Naive thymus-derived CD4-positive, alpha-beta T cell (primary cell): Measurements from ENCODE around the gene NUP98. TPM values are rescaled to one million over a fixed set of nuclear protein-coding genes. Genes with fewer than 3 reads are reported as not detected.

ENCODE experiments used
- ATAC-seq: fragments of 150-1000 bp; cut with Tn5 transposase; 2 replicates; pipeline ENCODE4 v1.10.0; 2021; ENCODE audit warnings: mild to moderate bottlenecking, moderate library complexity
- CTCF ChIA-PET: fragments of 350-600 bp; sonication (Branson Sonifier 250); formaldehyde crosslinking; loops from one replicate; lab custom pipeline; 2021; ENCODE audit warnings: antibody characterized with exemption; lab: Charles Lee
- POLR2A ChIA-PET: fragments of 350-600 bp; sonication (Branson Sonifier 250); formaldehyde crosslinking; loops from one replicate; lab custom pipeline; 2021; ENCODE audit warnings: antibody characterized with exemption, inconsistent platforms; lab: Charles Lee
- DNase-seq, 9 donors: peaks; one replicate each; pipeline versions ENCODE4 v3.0.0 to v3.0.0-alpha.2; 2020 to 2022; ENCODE audit warnings: mixed read lengths in 1 of 9
- H3K27ac ChIP-seq: one replicate; pipeline ENCODE4 v1.7.0; 2013; ENCODE audit warnings: mild to moderate bottlenecking, low read depth, low read length, moderate library complexity
- H3K27me3 ChIP-seq, 2 donors: one replicate each; pipeline ENCODE4 v1.7.0; 2013; ENCODE audit warnings: low read length in 2 of 2, mild to moderate bottlenecking in 2 of 2, moderate library complexity in 2 of 2; ENCODE audit not compliant: control insufficient read depth in 2 of 2, insufficient read depth in 2 of 2
- H3K36me3 ChIP-seq, 3 experiments: 1 replicate in 2 of 3; 2 replicates in 1 of 3; pipeline ENCODE4 v1.7.0; 2013; ENCODE audit warnings: low read length in 3 of 3, mild to moderate bottlenecking in 3 of 3, moderate library complexity in 1 of 3; ENCODE audit not compliant: insufficient read depth in 3 of 3, control insufficient read depth in 2 of 3
- H3K4me1 ChIP-seq, 2 donors: one replicate each; pipeline ENCODE4 v1.7.0; 2013; ENCODE audit warnings: low read length in 2 of 2, mild to moderate bottlenecking in 2 of 2, moderate library complexity in 1 of 2; ENCODE audit not compliant: control insufficient read depth in 2 of 2, insufficient read depth in 2 of 2
- H3K4me3 ChIP-seq: 2 replicates; pipeline ENCODE4 v1.7.0; 2013; ENCODE audit warnings: mild to moderate bottlenecking, low read length
- H3K9me3 ChIP-seq, 3 experiments: 1 replicate in 2 of 3; 2 replicates in 1 of 3; pipeline ENCODE4 v1.7.0; 2013; ENCODE audit warnings: low read length in 3 of 3; ENCODE audit not compliant: control insufficient read depth in 2 of 3
- H3K27ac Mint-ChIP-seq, 9 donors: one replicate each; pipeline ENCODE4 v1.8.0; 2020 to 2022; ENCODE audit warnings: mixed read lengths in 9 of 9, mild to moderate bottlenecking in 8 of 9, moderate library complexity in 5 of 9, inconsistent platforms in 2 of 9
- H3K27me3 Mint-ChIP-seq, 5 donors: one replicate each; pipeline ENCODE4 v1.8.0; 2021 to 2022; ENCODE audit warnings: mixed read lengths in 5 of 5, mild to moderate bottlenecking in 1 of 5
- H3K36me3 Mint-ChIP-seq, 5 donors: one replicate each; pipeline ENCODE4 v1.8.0; 2020 to 2022; ENCODE audit warnings: mixed read lengths in 5 of 5, mild to moderate bottlenecking in 3 of 5, inconsistent platforms in 1 of 5
- H3K4me1 Mint-ChIP-seq, 7 donors: one replicate each; pipeline ENCODE4 v1.8.0; 2020 to 2022; ENCODE audit warnings: mixed read lengths in 7 of 7, mild to moderate bottlenecking in 3 of 7, inconsistent platforms in 1 of 7
- H3K4me3 Mint-ChIP-seq, 10 donors: one replicate each; pipeline ENCODE4 v1.8.0; 2020 to 2022; ENCODE audit warnings: mild to moderate bottlenecking in 10 of 10, mixed read lengths in 10 of 10, moderate library complexity in 6 of 10, inconsistent platforms in 2 of 10
- H3K9me3 Mint-ChIP-seq, 11 donors: one replicate each; pipeline ENCODE4 v1.8.0; 2020 to 2022; ENCODE audit warnings: mixed read lengths in 11 of 11, mild to moderate bottlenecking in 4 of 11, inconsistent platforms in 1 of 11, moderate library complexity in 1 of 11
- intact Hi-C, 2 donors: fragments of 100-400 bp; cut with micrococcal nuclease; formaldehyde crosslinking; loops; one replicate each; pipeline ENCODE4 v1.15.1; 2023
- polyA plus RNA-seq, 2 donors: library from polyadenylated mRNA; unstranded; fragments of 300-500 nt; fragmentation: Illumina TruSeq; gene quantifications; one replicate each; pipeline ENCODE4 v1.2.3, GENCODE V29; 2021
- total RNA-seq, 6 experiments: library from RNA in 5 of 6; stranded (reverse) in 5 of 6; gene quantifications; 1 replicate in 5 of 6; 2 replicates in 1 of 6; pipeline ENCODE4 v1.2.3 and lab custom pipeline; 2021 to 2026

Gene NUP98
- total and polyA plus RNA-seq, 7 experiments from 2014 or later, result 45.0 to 137 (median 104) TPM

DNA sequence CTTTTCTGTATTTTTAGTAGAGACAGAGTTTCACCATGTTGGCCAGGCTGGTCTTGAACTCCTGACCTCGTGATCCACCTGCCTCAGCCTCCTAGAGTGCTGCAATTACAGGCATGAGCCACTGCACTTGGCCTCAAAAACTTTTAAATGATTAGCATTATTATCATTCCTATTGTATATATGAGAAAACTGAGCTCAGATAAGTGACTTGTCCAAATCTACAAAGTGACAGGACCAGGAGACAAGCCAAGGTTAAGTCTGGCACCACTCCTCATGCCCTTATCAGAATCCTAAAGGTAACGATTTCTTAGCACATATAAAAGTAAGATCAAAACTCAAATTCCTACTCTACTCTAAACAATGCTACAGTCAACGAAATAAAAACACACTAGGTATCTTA, 94.0 kb downstream of the NUP98 start:
- intact Hi-C loops, result no loop called here
- no peak for ATAC-seq
- Mint-ChIP-seq H3K27me3 (no peaks in the 10 kb centered on the region), H3K36me3 (peaks cover 22 to 56% (median 30%) of the 10 kb centered on the region in 5 donors), H3K27ac (peak overlapping the region in 1 of 9 donors; percentile 15), H3K9me3 (no peaks in the 10 kb centered on the region), H3K4me3 (no peak overlapping the region), H3K4me1 (peaks cover 0 to 6% (median 0%) of the 10 kb centered on the region in 7 donors)
- Histone ChIP-seq H3K27me3 (no peaks in the 10 kb centered on the region), H3K36me3 (peaks cover 17 to 82% (median 22%) of the 10 kb centered on the region in 3 experiments), H3K9me3 (no peaks in the 10 kb centered on the region), H3K4me1 (no peaks in the 10 kb centered on the region), H3K4me3 (no peak overlapping the region), H3K27ac (no peak overlapping the region)
- DNase-seq, result no peak
- POLR2A ChIA-PET, result no interaction called here
- CTCF ChIA-PET, result interaction anchor here (0.7 kb wide), 1 partner anchor 9 kb away, joined by 5 read pairs; no protein-coding TSS in a partner anchor

DNA sequence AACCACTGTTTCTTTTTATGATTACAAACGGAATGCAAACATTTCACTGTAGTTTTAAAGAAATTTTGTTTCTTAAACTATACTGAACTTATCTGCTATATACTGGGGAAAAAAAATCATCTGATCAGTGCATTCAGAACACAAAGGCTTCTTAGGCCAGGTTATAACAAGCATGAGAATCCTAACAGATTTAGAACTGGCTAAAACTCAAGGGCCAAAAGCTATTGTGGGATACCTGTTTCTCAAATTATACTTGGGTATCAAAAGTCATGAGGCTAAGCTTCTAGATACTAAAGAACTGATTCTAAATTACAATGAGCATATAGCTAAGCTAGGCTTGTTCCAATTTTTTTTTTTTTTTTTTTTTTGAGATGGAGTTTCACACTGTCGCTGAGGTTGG, 96.4 kb downstream of the NUP98 start:
- ATAC-seq (no peak), DNase-seq (no peak)
- CTCF ChIA-PET, result no interaction called here
- H3K27me3 ChIP-seq, result no peaks in the 10 kb centered on the region
- H3K4me1 ChIP-seq, result no peaks in the 10 kb centered on the region
- H3K36me3 ChIP-seq, result peaks cover 17 to 86% (median 17%) of the 10 kb centered on the region in 3 experiments
- H3K9me3 ChIP-seq, result no peaks in the 10 kb centered on the region
- Mint-ChIP-seq H3K36me3 (peaks cover 22 to 55% (median 30%) of the 10 kb centered on the region in 5 donors), H3K4me1 (peaks cover 0 to 6% (median 0%) of the 10 kb centered on the region in 7 donors), H3K9me3 (no peaks in the 10 kb centered on the region), H3K27me3 (no peaks in the 10 kb centered on the region), H3K4me3 (no peak overlapping the region), H3K27ac (peak overlapping the region in 1 of 9 donors; percentile 29)
- intact Hi-C loops, result no loop called here
- no peak overlapping the region for H3K27ac ChIP-seq
- POLR2A ChIA-PET, result no interaction called here
- no peak overlapping the region for H3K4me3 ChIP-seq

DNA sequence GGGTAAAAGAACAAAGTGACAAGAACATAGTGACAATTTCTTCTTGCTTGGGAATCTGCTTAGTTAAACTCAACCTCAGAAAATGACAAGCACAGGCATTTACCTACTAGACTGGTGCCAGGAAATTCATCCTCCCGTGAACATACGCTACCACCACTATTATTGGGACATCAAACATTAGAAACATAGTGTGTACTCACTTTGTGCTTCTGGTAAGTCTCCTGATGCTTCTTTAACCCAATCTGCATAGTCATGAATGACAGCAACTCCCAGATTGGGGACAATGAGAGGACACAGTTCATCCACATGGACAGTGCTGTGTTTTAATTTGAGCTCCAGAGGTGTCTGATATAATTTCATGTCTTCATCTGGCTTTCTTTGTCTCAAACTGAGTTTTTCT, 96.9 kb downstream of the NUP98 start:
- ChIA-PET CTCF (no interaction called here), POLR2A (no interaction called here)
- peaks cover 17 to 87% (median 20%) of the 10 kb centered on the region in 3 experiments for H3K36me3 ChIP-seq
- H3K27me3 ChIP-seq, result no peaks in the 10 kb centered on the region
- intact Hi-C loops, result no loop called here
- Mint-ChIP-seq H3K4me3 (no peak overlapping the region), H3K9me3 (no peaks in the 10 kb centered on the region), H3K27ac (peak overlapping the region in 3 of 9 donors; percentile 6 to 43 (median 29)), H3K27me3 (no peaks in the 10 kb centered on the region), H3K36me3 (peaks cover 21 to 57% (median 30%) of the 10 kb centered on the region in 5 donors), H3K4me1 (peaks cover 0 to 6% (median 0%) of the 10 kb centered on the region in 7 donors)
- H3K9me3 ChIP-seq, result no peaks in the 10 kb centered on the region
- H3K27ac ChIP-seq, result no peak overlapping the region
- DNase-seq (no peak), ATAC-seq (no peak)
- no peaks in the 10 kb centered on the region for H3K4me1 ChIP-seq
- no peak overlapping the region for H3K4me3 ChIP-seq

DNA sequence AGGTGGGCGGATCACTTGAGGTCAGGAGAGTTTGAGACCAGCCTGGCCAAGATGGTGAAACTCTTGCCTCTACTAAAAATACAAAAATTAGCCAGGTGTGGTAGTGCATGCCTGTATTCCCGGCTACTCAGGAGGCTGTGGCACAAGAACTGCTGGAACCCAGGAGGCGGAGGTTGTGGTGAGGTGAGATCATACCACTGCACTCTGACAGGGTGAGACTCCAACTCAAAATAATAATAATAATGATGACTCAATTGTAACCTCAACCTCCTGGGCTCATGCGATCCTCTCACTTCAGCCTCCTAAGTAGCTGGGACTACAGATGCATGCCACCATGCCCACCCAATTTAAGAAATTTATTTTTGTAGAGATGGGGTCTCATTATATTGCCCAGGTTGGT, 110.6 kb downstream of the NUP98 start:
- H3K36me3 ChIP-seq, result peaks cover 20 to 85% (median 27%) of the 10 kb centered on the region in 3 experiments
- ATAC-seq (no peak), DNase-seq (no peak)
- Mint-ChIP-seq H3K27ac (peak overlapping the region in 1 of 9 donors; percentile 55), H3K4me3 (no peak overlapping the region), H3K36me3 (peaks cover 21 to 50% (median 32%) of the 10 kb centered on the region in 5 donors), H3K27me3 (no peaks in the 10 kb centered on the region), H3K9me3 (no peaks in the 10 kb centered on the region), H3K4me1 (peaks cover 0 to 14% (median 8%) of the 10 kb centered on the region in 7 donors)
- no peaks in the 10 kb centered on the region for H3K27me3 ChIP-seq
- no peak overlapping the region for H3K4me3 ChIP-seq
- peaks cover 0 to 4% of the 10 kb centered on the region in 2 donors for H3K4me1 ChIP-seq
- POLR2A ChIA-PET, result no interaction called here
- CTCF ChIA-PET, result no interaction called here
- intact Hi-C loops, result no loop called here
- H3K9me3 ChIP-seq, result no peaks in the 10 kb centered on the region
- no peak overlapping the region for H3K27ac ChIP-seq

DNA sequence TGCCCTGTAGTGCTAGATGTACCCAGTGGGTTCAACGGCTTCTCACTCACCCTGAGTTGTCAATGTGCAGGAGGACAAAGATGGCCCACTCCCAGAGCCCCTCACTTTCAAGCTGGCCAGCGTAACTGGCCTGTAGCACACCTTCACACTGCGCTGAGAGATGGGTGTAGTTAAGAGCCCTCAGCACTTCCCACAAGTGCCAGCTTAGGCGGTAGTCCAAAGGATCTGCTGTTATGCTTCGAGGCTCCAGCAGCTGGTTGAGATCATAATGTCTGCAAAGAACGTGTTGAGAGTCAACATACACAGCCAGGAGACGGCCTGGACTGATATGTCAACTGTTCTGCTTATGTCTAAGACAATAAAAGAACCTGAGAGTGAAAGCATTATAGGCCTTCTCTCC, 111.4 kb downstream of the NUP98 start:
- POLR2A ChIA-PET, result no interaction called here
- DNase-seq, result no peak
- CTCF ChIA-PET, result no interaction called here
- Mint-ChIP-seq H3K27me3 (no peaks in the 10 kb centered on the region), H3K27ac (no peak overlapping the region), H3K36me3 (peaks cover 23 to 54% (median 32%) of the 10 kb centered on the region in 5 donors), H3K4me3 (no peak overlapping the region), H3K9me3 (no peaks in the 10 kb centered on the region), H3K4me1 (peaks cover under 1 to 15% (median 8%) of the 10 kb centered on the region in 7 donors)
- Histone ChIP-seq H3K9me3 (no peaks in the 10 kb centered on the region), H3K27ac (no peak overlapping the region), H3K27me3 (no peaks in the 10 kb centered on the region), H3K4me3 (no peak overlapping the region), H3K4me1 (peaks cover 0 to 4% of the 10 kb centered on the region in 2 donors), H3K36me3 (peaks cover 14 to 85% (median 35%) of the 10 kb centered on the region in 3 experiments)
- ATAC-seq, result no peak
- intact Hi-C loops, result no loop called here

DNA sequence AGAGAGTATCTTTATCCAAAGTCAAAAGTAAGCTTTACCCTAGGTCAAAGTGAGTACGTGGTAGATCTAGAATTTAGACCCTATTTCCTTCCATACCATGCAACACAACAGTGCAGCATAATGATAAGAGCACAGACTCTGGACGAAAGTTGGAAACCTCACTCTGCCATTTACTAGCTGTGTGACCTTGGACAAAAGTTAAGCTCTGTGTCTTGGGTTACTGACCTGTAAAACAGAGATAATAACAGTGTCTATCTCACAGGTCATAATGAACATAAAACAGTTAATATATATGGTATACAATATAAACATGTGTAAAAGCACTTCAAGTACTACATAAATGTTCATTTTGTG, 112.6 kb downstream of the NUP98 start:
- H3K4me3 Mint-ChIP-seq, result no peak overlapping the region
- CTCF ChIA-PET, result interaction anchor here (0.6 kb wide), 1 partner anchor 124 kb away, joined by 3 read pairs; no protein-coding TSS in a partner anchor
- intact Hi-C loops, result no loop called here

More for the DNA sequence above, 112.6 kb downstream of the NUP98 start:
- no peak for ATAC-seq
- peaks cover 14 to 86% (median 39%) of the 10 kb centered on the region in 3 experiments for H3K36me3 ChIP-seq
- no peak overlapping the region for H3K4me3 ChIP-seq
- peaks cover 0 to 4% of the 10 kb centered on the region in 2 donors for H3K4me1 ChIP-seq
- POLR2A ChIA-PET, result no interaction called here
- no peaks in the 10 kb centered on the region for H3K27me3 Mint-ChIP-seq
- H3K9me3 Mint-ChIP-seq, result peaks cover 0 to 1% (median 0%) of the 10 kb centered on the region in 11 donors
- H3K36me3 Mint-ChIP-seq, result peaks cover 29 to 58% (median 35%) of the 10 kb centered on the region in 5 donors
- H3K4me1 Mint-ChIP-seq, result peaks cover 3 to 15% (median 8%) of the 10 kb centered on the region in 7 donors
- no peak overlapping the region for H3K27ac ChIP-seq
- H3K9me3 ChIP-seq, result no peaks in the 10 kb centered on the region
- no peaks in the 10 kb centered on the region for H3K27me3 ChIP-seq
- no peak for DNase-seq
- H3K27ac Mint-ChIP-seq, result no peak overlapping the region
